ENCODE measurements around the gene UVRAG. TPM values are rescaled to one million over a fixed set of nuclear protein-coding genes. Genes with fewer than 3 reads are reported as not detected.

Gene UVRAG
- total and polyA plus RNA-seq, 4 donors = 7.9 to 47.0 (median 20.1) TPM

DNA sequence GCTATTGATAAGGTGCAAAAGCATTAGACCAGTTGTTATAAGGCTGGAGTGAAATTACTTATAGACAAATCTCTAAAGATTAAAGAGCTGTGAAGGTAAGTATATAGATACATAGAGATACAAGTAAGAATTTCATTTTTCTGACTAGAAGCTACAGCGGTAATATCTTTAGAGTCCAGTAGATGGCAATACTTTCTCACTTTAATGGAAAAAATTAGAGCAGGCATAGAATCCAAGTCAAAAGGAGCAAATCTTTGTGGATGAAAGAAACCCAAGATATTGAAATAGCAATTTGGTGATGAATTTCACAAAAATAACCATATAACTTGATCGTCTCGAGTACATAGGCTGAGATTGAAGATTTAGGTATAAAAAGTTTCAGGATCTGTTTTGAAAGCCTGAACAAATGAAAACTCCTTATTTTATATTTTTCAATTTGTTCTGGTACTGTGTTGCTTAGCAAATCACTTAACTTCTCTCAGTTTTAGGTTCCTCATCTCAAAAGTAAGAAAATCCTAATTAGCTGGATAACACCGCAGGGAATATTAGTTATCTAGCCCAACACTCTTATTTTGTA, 81.9 kb downstream of the UVRAG start:
- no peaks in the 10 kb centered on the region for H3K27me3 ChIP-seq (ENCODE audit: control insufficient read depth in 1 of 2, insufficient read depth in 2 of 2, low read length in 1 of 2)
- no peaks in the 10 kb centered on the region for H3K9me3 ChIP-seq (ENCODE audit: control insufficient read depth, low read length)
- no peak for ATAC-seq (ENCODE audit: low FRiP score)
- no peak overlapping the region for H3K4me3 ChIP-seq (ENCODE audit: low read length in 2 of 2)
- WGBS, 2 donors = 22% methylated on average over 4 of the region's 4 CpGs
- H3K36me3 ChIP-seq (ENCODE audit: control insufficient read depth in 1 of 2, insufficient read depth in 2 of 2, low read length in 1 of 2) = peaks cover 0 to 2% of the 10 kb centered on the region in 2 donors
- no peak for DNase-seq
- no peaks in the 10 kb centered on the region for H3K4me1 ChIP-seq (ENCODE audit: control insufficient read depth in 1 of 2, insufficient read depth in 2 of 2, low read length in 2 of 2)
- H3K27ac ChIP-seq (ENCODE audit: low read depth in 1 of 2, low read length in 2 of 2) = no peak overlapping the region
- intact Hi-C loops (cut with DNase I) = loop anchor here (1.0 to 5.0 kb wide), 3 partner anchors 255 to 425 kb away; no protein-coding TSS in a partner anchor

DNA sequence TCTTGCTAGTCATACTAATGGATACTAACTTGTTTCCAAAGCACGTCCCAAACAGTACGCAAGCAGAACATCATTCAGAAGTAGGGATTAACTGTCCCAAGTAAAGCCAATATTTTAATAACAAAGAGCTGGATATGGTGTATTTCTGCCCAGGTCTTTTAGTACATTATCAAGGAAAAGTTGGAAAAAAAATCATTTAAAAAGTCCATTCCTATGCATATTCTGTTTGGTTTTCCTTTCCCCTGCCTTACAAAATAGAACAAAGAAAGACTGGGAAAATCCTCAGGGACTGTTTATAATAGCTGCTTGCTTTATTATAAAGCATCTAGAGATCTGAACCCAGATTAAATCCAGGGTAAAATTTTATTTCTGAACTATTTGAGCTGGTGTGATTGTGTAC, 83.9 kb downstream of the UVRAG start:
- WGBS, 2 donors = 94 to 95% methylated on average over 2 of the region's 2 CpGs
- Histone ChIP-seq H3K36me3 (ENCODE audit: control insufficient read depth in 1 of 2, insufficient read depth in 2 of 2, low read length in 1 of 2) (no peaks in the 10 kb centered on the region), H3K9me3 (ENCODE audit: control insufficient read depth, low read length) (no peaks in the 10 kb centered on the region), H3K27me3 (ENCODE audit: control insufficient read depth in 1 of 2, insufficient read depth in 2 of 2, low read length in 1 of 2) (no peaks in the 10 kb centered on the region), H3K27ac (ENCODE audit: low read depth in 1 of 2, low read length in 2 of 2) (no peak overlapping the region), H3K4me3 (ENCODE audit: low read length in 2 of 2) (no peak overlapping the region), H3K4me1 (ENCODE audit: control insufficient read depth in 1 of 2, insufficient read depth in 2 of 2, low read length in 2 of 2) (no peaks in the 10 kb centered on the region)
- DNase-seq (no peak), ATAC-seq (ENCODE audit: low FRiP score) (no peak)
- intact Hi-C loops (cut with DNase I) = loop anchor here in 1 of 2 donors (5.0 kb wide), 1 partner anchor 423 kb away; no protein-coding TSS in a partner anchor

GRCh38 chr11:75899806-75900205, 84.8 kb downstream of the UVRAG start:
- Histone ChIP-seq H3K27ac (ENCODE audit: low read depth in 1 of 2, low read length in 2 of 2) (no peak overlapping the region), H3K36me3 (ENCODE audit: control insufficient read depth in 1 of 2, insufficient read depth in 2 of 2, low read length in 1 of 2) (no peaks in the 10 kb centered on the region), H3K9me3 (ENCODE audit: control insufficient read depth, low read length) (no peaks in the 10 kb centered on the region), H3K4me3 (ENCODE audit: low read length in 2 of 2) (no peak overlapping the region), H3K27me3 (ENCODE audit: control insufficient read depth in 1 of 2, insufficient read depth in 2 of 2, low read length in 1 of 2) (no peaks in the 10 kb centered on the region), H3K4me1 (ENCODE audit: control insufficient read depth in 1 of 2, insufficient read depth in 2 of 2, low read length in 2 of 2) (no peaks in the 10 kb centered on the region)
- 57 to 58% methylated on average over 2 of the region's 2 CpGs for WGBS, 2 donors
- no peak for DNase-seq
- ATAC-seq (ENCODE audit: low FRiP score) = no peak
- intact Hi-C loops (cut with DNase I) = loop anchor here in 1 of 2 donors (5.0 kb wide), 1 partner anchor 422 kb away; no protein-coding TSS in a partner anchor

GRCh38 chr11:75900848-75901247, 85.8 kb downstream of the UVRAG start:
- Histone ChIP-seq H3K4me1 (ENCODE audit: control insufficient read depth in 1 of 2, insufficient read depth in 2 of 2, low read length in 2 of 2) (no peaks in the 10 kb centered on the region), H3K27me3 (ENCODE audit: control insufficient read depth in 1 of 2, insufficient read depth in 2 of 2, low read length in 1 of 2) (no peaks in the 10 kb centered on the region), H3K27ac (ENCODE audit: low read depth in 1 of 2, low read length in 2 of 2) (no peak overlapping the region), H3K9me3 (ENCODE audit: control insufficient read depth, low read length) (no peaks in the 10 kb centered on the region), H3K4me3 (ENCODE audit: low read length in 2 of 2) (no peak overlapping the region), H3K36me3 (ENCODE audit: control insufficient read depth in 1 of 2, insufficient read depth in 2 of 2, low read length in 1 of 2) (no peaks in the 10 kb centered on the region)
- 87 to 93% methylated on average over 3 of the region's 3 CpGs for WGBS, 2 donors
- ATAC-seq (ENCODE audit: low FRiP score) (no peak), DNase-seq (no peak)
- intact Hi-C loops (cut with DNase I) = no loop called here

- no peak for ATAC-seq (ENCODE audit: low FRiP score)
- H3K4me1 ChIP-seq (ENCODE audit: control insufficient read depth in 1 of 2, insufficient read depth in 2 of 2, low read length in 2 of 2) = no peaks in the 10 kb centered on the region
- intact Hi-C loops (cut with DNase I) = no loop called here
- no peak overlapping the region for H3K27ac ChIP-seq (ENCODE audit: low read depth in 1 of 2, low read length in 2 of 2)
- no peak for DNase-seq
- H3K9me3 ChIP-seq (ENCODE audit: control insufficient read depth, low read length) = no peaks in the 10 kb centered on the region
- no peak overlapping the region for H3K4me3 ChIP-seq (ENCODE audit: low read length in 2 of 2)
- WGBS, 2 donors = 94 to 95% methylated on average over 2 of the region's 2 CpGs
- H3K27me3 ChIP-seq (ENCODE audit: control insufficient read depth in 1 of 2, insufficient read depth in 2 of 2, low read length in 1 of 2) = no peaks in the 10 kb centered on the region
- no peaks in the 10 kb centered on the region for H3K36me3 ChIP-seq (ENCODE audit: control insufficient read depth in 1 of 2, insufficient read depth in 2 of 2, low read length in 1 of 2)
Observed at GRCh38 chr11:75902631-75903030, 87.6 kb downstream of the UVRAG start.

DNA sequence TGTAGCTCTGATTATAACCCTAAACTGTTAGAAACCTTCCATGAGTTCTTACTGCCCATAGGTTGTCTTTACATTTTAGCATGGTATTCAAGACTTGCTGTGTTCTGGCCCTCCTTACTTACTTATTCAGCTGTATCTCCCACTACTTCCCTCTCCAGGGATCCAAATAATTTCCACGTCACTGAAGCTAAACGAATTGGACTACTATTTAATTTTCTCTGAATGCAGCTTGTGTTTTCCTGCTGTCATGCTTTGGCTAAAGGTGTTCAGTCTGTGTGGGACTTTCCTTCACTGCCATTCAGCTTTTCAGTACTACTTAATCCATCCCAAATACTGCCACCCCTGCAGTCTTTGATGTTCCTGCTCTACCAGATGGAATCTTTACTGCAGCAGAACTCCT, 88.3 kb downstream of the UVRAG start:
- ATAC-seq (ENCODE audit: low FRiP score) (no peak), DNase-seq (no peak)
- intact Hi-C loops (cut with DNase I) = no loop called here
- H3K4me1 ChIP-seq (ENCODE audit: control insufficient read depth in 1 of 2, insufficient read depth in 2 of 2, low read length in 2 of 2) = no peaks in the 10 kb centered on the region
- WGBS, 2 donors = 59 to 70% methylated on average over 2 of the region's 2 CpGs
- no peaks in the 10 kb centered on the region for H3K36me3 ChIP-seq (ENCODE audit: control insufficient read depth in 1 of 2, insufficient read depth in 2 of 2, low read length in 1 of 2)
- H3K4me3 ChIP-seq (ENCODE audit: low read length in 2 of 2) = no peak overlapping the region
- H3K27me3 ChIP-seq (ENCODE audit: control insufficient read depth in 1 of 2, insufficient read depth in 2 of 2, low read length in 1 of 2) = no peaks in the 10 kb centered on the region
- H3K9me3 ChIP-seq (ENCODE audit: control insufficient read depth, low read length) = no peaks in the 10 kb centered on the region
- no peak overlapping the region for H3K27ac ChIP-seq (ENCODE audit: low read depth in 1 of 2, low read length in 2 of 2)

DNA sequence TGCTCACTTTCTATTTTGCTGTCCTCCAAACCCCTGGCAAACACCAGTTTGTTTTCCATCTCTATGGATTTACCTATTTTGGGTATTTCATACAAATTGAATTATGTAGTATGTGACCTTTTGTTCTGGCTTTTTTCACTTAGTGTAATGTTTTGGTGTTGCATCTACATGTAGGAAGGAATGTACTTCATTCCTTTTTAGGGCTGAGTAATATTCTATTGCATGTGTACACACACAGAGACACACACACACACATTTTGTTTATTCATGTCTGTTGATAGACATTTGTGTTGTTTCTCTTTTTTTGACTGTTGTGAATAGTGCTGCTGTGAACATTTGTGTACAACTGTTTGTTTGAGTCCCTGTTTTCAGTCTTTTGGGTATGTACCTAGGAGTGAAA, 90.4 kb downstream of the UVRAG start:
- H3K27ac ChIP-seq (ENCODE audit: low read depth in 1 of 2, low read length in 2 of 2) = no peak overlapping the region
- H3K27me3 ChIP-seq (ENCODE audit: control insufficient read depth in 1 of 2, insufficient read depth in 2 of 2, low read length in 1 of 2) = no peaks in the 10 kb centered on the region
- no peaks in the 10 kb centered on the region for H3K4me1 ChIP-seq (ENCODE audit: control insufficient read depth in 1 of 2, insufficient read depth in 2 of 2, low read length in 2 of 2)
- ATAC-seq (ENCODE audit: low FRiP score) (no peak), DNase-seq (no peak)
- intact Hi-C loops (cut with DNase I) = no loop called here
- H3K36me3 ChIP-seq (ENCODE audit: control insufficient read depth in 1 of 2, insufficient read depth in 2 of 2, low read length in 1 of 2) = no peaks in the 10 kb centered on the region
- H3K4me3 ChIP-seq (ENCODE audit: low read length in 2 of 2) = no peak overlapping the region
- no peaks in the 10 kb centered on the region for H3K9me3 ChIP-seq (ENCODE audit: control insufficient read depth, low read length)

DNA sequence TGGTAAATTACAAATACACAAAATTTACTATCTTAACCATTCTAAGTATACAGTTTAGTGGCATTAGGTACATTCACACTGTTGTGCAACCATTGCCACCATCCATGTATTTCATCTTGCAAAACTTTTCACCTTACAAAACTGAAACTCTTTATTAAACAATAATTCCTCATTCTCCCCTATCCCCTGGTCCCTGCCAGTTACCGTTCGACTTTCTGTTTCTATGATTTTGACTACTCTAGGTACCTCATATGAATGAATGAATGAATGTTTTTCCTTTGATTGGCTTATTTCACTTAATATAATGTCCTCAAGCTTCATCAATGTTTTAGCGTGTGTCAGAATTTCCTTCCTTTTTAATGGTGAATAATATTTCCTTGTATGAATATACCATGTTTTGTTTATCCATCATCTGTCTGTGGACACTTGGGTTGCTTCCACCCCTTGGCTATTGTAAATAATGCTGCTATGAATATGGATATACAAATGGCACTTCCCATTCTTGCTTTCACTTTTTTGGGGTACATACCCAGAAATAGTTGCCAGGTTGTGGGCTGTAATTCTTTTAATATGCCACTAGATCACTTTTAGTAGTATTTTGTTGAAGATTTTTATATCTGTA, 93.0 kb downstream of the UVRAG start:
- intact Hi-C loops (cut with DNase I) = no loop called here
- Histone ChIP-seq H3K27ac (ENCODE audit: low read depth in 1 of 2, low read length in 2 of 2) (no peak overlapping the region), H3K27me3 (ENCODE audit: control insufficient read depth in 1 of 2, insufficient read depth in 2 of 2, low read length in 1 of 2) (no peaks in the 10 kb centered on the region), H3K36me3 (ENCODE audit: control insufficient read depth in 1 of 2, insufficient read depth in 2 of 2, low read length in 1 of 2) (no peaks in the 10 kb centered on the region), H3K9me3 (ENCODE audit: control insufficient read depth, low read length) (no peaks in the 10 kb centered on the region), H3K4me3 (ENCODE audit: low read length in 2 of 2) (no peak overlapping the region), H3K4me1 (ENCODE audit: control insufficient read depth in 1 of 2, insufficient read depth in 2 of 2, low read length in 2 of 2) (no peaks in the 10 kb centered on the region)
- 93 to 95% methylated on average over 3 of the region's 3 CpGs for WGBS, 2 donors
- DNase-seq (no peak), ATAC-seq (ENCODE audit: low FRiP score) (no peak)

DNA sequence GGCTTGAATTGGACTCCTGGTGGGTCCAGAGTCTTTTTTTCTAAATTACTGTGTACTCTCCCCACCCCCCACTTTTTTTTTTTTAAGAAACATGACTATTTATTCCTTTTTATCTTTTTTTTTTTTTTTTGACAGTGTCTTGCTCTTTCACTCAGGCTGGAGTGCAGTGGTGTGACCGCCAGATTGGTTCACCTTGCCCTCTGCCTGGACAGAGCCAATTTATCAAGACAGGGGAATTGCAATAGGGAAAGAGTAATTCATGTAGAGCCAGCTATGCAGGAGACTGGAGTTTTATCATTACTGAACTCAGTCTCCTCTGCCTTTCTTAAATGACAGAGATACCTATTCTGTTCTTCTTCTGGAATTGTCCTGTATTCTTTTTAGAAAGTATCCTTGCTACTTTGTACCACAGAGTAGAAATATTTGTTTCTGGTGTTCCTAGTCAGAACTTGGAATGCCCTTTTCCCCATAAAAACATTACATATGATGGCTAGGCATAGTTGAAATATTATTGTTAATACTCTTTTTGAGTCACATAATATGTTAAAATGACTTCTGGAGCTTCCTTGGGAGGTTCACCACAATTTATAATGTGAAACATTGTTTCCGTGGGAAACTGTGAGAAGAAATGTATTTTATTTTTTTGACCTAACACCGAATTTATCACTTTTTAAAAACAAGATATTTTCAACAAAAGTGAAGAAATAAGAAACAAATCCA, 95.6 kb downstream of the UVRAG start:
- Histone ChIP-seq H3K36me3 (ENCODE audit: control insufficient read depth in 1 of 2, insufficient read depth in 2 of 2, low read length in 1 of 2) (no peaks in the 10 kb centered on the region), H3K27ac (ENCODE audit: low read depth in 1 of 2, low read length in 2 of 2) (no peak overlapping the region), H3K4me1 (ENCODE audit: control insufficient read depth in 1 of 2, insufficient read depth in 2 of 2, low read length in 2 of 2) (no peaks in the 10 kb centered on the region), H3K27me3 (ENCODE audit: control insufficient read depth in 1 of 2, insufficient read depth in 2 of 2, low read length in 1 of 2) (no peaks in the 10 kb centered on the region), H3K4me3 (ENCODE audit: low read length in 2 of 2) (no peak overlapping the region), H3K9me3 (ENCODE audit: control insufficient read depth, low read length) (no peaks in the 10 kb centered on the region)
- 77 to 81% methylated on average over 3 of the region's 3 CpGs for WGBS, 2 donors
- ATAC-seq (ENCODE audit: low FRiP score) = no peak
- intact Hi-C loops (cut with DNase I) = no loop called here
- DNase-seq = no peak
